GM12872 (cell line): ENCODE data around the gene MRO.

ENCODE experiments used
- TF ChIP-seq, protein P1 (sequence below): IDR thresholded peaks from 3 replicates; pipeline ENCODE4 v1.5.1; 2011; ENCODE audit warnings: low read depth, mild to moderate bottlenecking, low read length, moderate library complexity; ENCODE audit not compliant: insufficient read depth

MRO gene

GRCh38 chr18:50790948-50791347, 28.9 kb downstream of the MRO start:
- TF ChIP-seq, protein P1, sequence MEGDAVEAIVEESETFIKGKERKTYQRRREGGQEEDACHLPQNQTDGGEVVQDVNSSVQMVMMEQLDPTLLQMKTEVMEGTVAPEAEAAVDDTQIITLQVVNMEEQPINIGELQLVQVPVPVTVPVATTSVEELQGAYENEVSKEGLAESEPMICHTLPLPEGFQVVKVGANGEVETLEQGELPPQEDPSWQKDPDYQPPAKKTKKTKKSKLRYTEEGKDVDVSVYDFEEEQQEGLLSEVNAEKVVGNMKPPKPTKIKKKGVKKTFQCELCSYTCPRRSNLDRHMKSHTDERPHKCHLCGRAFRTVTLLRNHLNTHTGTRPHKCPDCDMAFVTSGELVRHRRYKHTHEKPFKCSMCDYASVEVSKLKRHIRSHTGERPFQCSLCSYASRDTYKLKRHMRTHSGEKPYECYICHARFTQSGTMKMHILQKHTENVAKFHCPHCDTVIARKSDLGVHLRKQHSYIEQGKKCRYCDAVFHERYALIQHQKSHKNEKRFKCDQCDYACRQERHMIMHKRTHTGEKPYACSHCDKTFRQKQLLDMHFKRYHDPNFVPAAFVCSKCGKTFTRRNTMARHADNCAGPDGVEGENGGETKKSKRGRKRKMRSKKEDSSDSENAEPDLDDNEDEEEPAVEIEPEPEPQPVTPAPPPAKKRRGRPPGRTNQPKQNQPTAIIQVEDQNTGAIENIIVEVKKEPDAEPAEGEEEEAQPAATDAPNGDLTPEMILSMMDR, result no peak

DNA sequence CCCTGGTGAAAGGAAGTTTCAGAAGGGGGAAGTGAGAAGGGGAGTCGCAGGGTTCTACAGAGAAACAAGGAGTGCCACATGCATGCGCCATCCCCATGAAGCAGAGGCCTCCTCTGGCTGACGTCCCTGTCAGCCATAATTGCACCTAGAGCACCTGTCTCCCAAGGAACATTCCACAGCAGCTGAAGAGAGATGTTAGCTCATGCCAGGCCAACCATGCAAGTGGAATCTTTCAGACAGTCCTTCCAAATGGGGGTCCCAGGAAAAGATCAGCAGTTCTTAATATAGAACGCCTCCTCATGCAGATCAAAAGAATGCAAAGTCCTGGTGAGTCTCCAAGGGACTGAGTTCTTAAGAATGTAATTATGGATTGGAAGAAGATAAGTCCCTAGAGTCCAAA, 29.6 kb downstream of the MRO start:
- TF ChIP-seq, protein P1, result no peak

DNA sequence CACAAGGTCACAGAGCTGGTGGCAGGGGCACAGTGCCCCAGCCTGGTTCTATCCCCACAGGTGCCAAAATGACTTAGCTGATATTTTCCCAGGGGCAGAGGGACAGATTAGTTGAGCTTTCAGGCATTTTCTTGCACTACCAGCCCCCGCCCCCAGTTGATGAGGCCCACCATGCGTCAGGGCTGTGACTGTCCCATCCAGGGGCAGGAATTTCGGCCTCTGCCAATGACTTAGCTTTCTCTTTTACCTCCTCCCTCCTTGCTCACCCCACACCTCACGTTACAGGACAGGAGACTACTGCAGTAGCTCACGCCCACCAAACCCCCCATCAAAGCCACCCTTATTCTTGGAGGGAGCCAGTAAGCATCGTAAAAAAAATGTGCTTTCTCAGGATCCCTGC, 31.5 kb downstream of the MRO start:
- TF ChIP-seq, protein P1, result no peak

- TF ChIP-seq, protein P1, result no peak
These were observed 33.0 kb downstream of the MRO start for GRCh38 chr18:50786864-50787263.

DNA sequence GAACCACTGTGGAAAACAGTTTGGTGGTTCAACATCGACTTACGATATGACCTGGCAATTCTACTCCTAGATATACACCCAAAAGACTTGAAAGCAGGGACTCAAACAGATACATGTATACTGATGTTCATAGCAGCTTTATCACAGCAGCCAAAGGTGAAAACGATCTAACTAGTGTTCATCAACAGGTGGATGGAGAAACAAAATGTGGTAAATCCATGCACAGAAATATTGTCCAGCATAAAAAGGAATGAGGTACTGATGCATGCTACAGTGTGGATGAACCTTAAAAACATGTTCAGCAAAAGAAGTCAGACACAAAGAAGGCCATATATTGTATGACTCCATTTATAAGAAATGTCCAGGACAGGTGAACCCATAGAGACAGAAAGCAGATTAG, 36.3 kb downstream of the MRO start:
- TF ChIP-seq, protein P1, result no peak

- TF ChIP-seq, protein P1, result no peak
These were observed 43.4 kb downstream of the MRO start for GRCh38 chr18:50776383-50776782.

GRCh38 chr18:50775726-50776125, 44.1 kb downstream of the MRO start:
- TF ChIP-seq, protein P1, result no peak

GRCh38 chr18:50775207-50775606, 44.6 kb downstream of the MRO start:
- TF ChIP-seq, protein P1, result no peak
